Measurements from ENCODE around the gene MTOR. TPM values are rescaled to one million over a fixed set of nuclear protein-coding genes. Genes with fewer than 3 reads are reported as not detected.

MTOR gene
- total RNA-seq, 2 experiments from 2014 or later = 55.9 to 57.5 TPM

GRCh38 chr1:11248169-11248568, 14.2 kb downstream of the MTOR start:
- ChIA-PET POLR2A (no interaction called here), CTCF (no interaction called here)
- Mint-ChIP-seq H3K4me1 (ENCODE audit: low read depth) (peaks cover 2% of the 10 kb centered on the region), H3K9me3 (ENCODE audit: insufficient read depth) (no peaks in the 10 kb centered on the region), H3K27ac (peak overlapping the region; percentile 28), H3K36me3 (ENCODE audit: low read depth) (peaks cover 43% of the 10 kb centered on the region), H3K27me3 (ENCODE audit: low read depth) (no peaks in the 10 kb centered on the region), H3K4me3 (no peak overlapping the region)
- ATAC-seq (no peak), DNase-seq (no peak)

GRCh38 chr1:11245904-11246719, 16.2 kb downstream of the MTOR start:
- H3K9me3 Mint-ChIP-seq (ENCODE audit: insufficient read depth) = no peaks in the 10 kb centered on the region
- POLR2A ChIA-PET = interaction anchor here (0.7 kb wide), 1 partner anchor 21 kb away, joined by 6 read pairs; no protein-coding TSS in a partner anchor
- peaks cover 2% of the 10 kb centered on the region for H3K4me1 Mint-ChIP-seq (ENCODE audit: low read depth)
- H3K36me3 Mint-ChIP-seq (ENCODE audit: low read depth) = peaks cover 42% of the 10 kb centered on the region
- H3K27me3 Mint-ChIP-seq (ENCODE audit: low read depth) = no peaks in the 10 kb centered on the region
- DNase-seq (no peak), ATAC-seq (no peak)
- H3K4me3 Mint-ChIP-seq = no peak overlapping the region
- CTCF ChIA-PET = interaction anchor here (0.9 to 1.8 kb wide), 5 partner anchors 130 to 400 kb away, joined by 3 to 9 read pairs (median 4); no protein-coding TSS in a partner anchor
- peak overlapping the region; percentile 53 for H3K27ac Mint-ChIP-seq

- no peaks in the 10 kb centered on the region for H3K9me3 Mint-ChIP-seq (ENCODE audit: insufficient read depth)
- peaks cover 37% of the 10 kb centered on the region for H3K36me3 Mint-ChIP-seq (ENCODE audit: low read depth)
- H3K27me3 Mint-ChIP-seq (ENCODE audit: low read depth) = no peaks in the 10 kb centered on the region
- H3K27ac Mint-ChIP-seq = no peak overlapping the region
- ChIA-PET CTCF (interaction anchor here (0.9 to 1.8 kb wide), 2 partner anchors 208 to 401 kb away, joined by 3 to 9 read pairs; no protein-coding TSS in a partner anchor), POLR2A (no interaction called here)
- DNase-seq = no peak
- H3K4me3 Mint-ChIP-seq = no peak overlapping the region
- peaks cover 2% of the 10 kb centered on the region for H3K4me1 Mint-ChIP-seq (ENCODE audit: low read depth)
- no peak for ATAC-seq
Measured at GRCh38 chr1:11245248-11245647, 17.1 kb downstream of the MTOR start.

GRCh38 chr1:11238311-11238710, 24.0 kb downstream of the MTOR start:
- no peaks in the 10 kb centered on the region for H3K27me3 Mint-ChIP-seq (ENCODE audit: low read depth)
- POLR2A ChIA-PET = no interaction called here
- no peak overlapping the region for H3K27ac Mint-ChIP-seq
- H3K4me3 Mint-ChIP-seq = no peak overlapping the region
- DNase-seq (no peak), ATAC-seq (no peak)
- peaks cover 11% of the 10 kb centered on the region for H3K4me1 Mint-ChIP-seq (ENCODE audit: low read depth)
- H3K9me3 Mint-ChIP-seq (ENCODE audit: insufficient read depth) = no peaks in the 10 kb centered on the region
- peaks cover 62% of the 10 kb centered on the region for H3K36me3 Mint-ChIP-seq (ENCODE audit: low read depth)
- CTCF ChIA-PET = interaction anchor here (0.9 to 3.6 kb wide), 3 partner anchors 13 to 201 kb away, joined by 3 to 18 read pairs (median 3); no protein-coding TSS in a partner anchor

GRCh38 chr1:11237356-11237755, 25.0 kb downstream of the MTOR start:
- ChIA-PET CTCF (interaction anchor here (0.9 to 3.6 kb wide), 3 partner anchors 14 to 200 kb away, joined by 3 to 18 read pairs (median 3); no protein-coding TSS in a partner anchor), POLR2A (no interaction called here)
- Mint-ChIP-seq H3K36me3 (ENCODE audit: low read depth) (peaks cover 62% of the 10 kb centered on the region), H3K4me1 (ENCODE audit: low read depth) (peaks cover 11% of the 10 kb centered on the region), H3K4me3 (no peak overlapping the region), H3K9me3 (ENCODE audit: insufficient read depth) (no peaks in the 10 kb centered on the region), H3K27me3 (ENCODE audit: low read depth) (no peaks in the 10 kb centered on the region), H3K27ac (peak overlapping the region; percentile 61)
- ATAC-seq = no peak
- no peak for DNase-seq

- POLR2A ChIA-PET = interaction anchor here (0.6 kb wide), 1 partner anchor 131 kb away, joined by 3 read pairs; no protein-coding TSS in a partner anchor
- Mint-ChIP-seq H3K27me3 (ENCODE audit: low read depth) (no peaks in the 10 kb centered on the region), H3K27ac (no peak overlapping the region), H3K4me1 (ENCODE audit: low read depth) (peaks cover 16% of the 10 kb centered on the region), H3K4me3 (no peak overlapping the region), H3K9me3 (ENCODE audit: insufficient read depth) (no peaks in the 10 kb centered on the region), H3K36me3 (ENCODE audit: low read depth) (peaks cover 74% of the 10 kb centered on the region)
- ATAC-seq = no peak
- CTCF ChIA-PET = interaction anchor here (0.8 to 3.0 kb wide), 3 partner anchors 9 to 412 kb away, joined by 3 to 10 read pairs (median 5); no protein-coding TSS in a partner anchor
- no peak for DNase-seq
Measured at GRCh38 chr1:11233208-11233607, 29.1 kb downstream of the MTOR start.

- ChIA-PET POLR2A (interaction anchor here (0.6 kb wide), 1 partner anchor 679 kb away, joined by 3 read pairs; no protein-coding TSS in a partner anchor), CTCF (interaction anchor here (0.7 to 1.6 kb wide), 4 partner anchors 13 to 192 kb away, joined by 3 to 8 read pairs (median 3); no protein-coding TSS in a partner anchor)
- H3K36me3 Mint-ChIP-seq (ENCODE audit: low read depth) = peaks cover 73% of the 10 kb centered on the region
- no peak overlapping the region for H3K4me3 Mint-ChIP-seq
- H3K27me3 Mint-ChIP-seq (ENCODE audit: low read depth) = no peaks in the 10 kb centered on the region
- H3K27ac Mint-ChIP-seq = peak overlapping the region; percentile 14
- peaks cover 23% of the 10 kb centered on the region for H3K4me1 Mint-ChIP-seq (ENCODE audit: low read depth)
- no peak for DNase-seq
- no peaks in the 10 kb centered on the region for H3K9me3 Mint-ChIP-seq (ENCODE audit: insufficient read depth)
- no peak for ATAC-seq
Measured at GRCh38 chr1:11229203-11229602, 33.1 kb downstream of the MTOR start.

GRCh38 chr1:11227106-11228077, 35.0 kb downstream of the MTOR start:
- H3K36me3 Mint-ChIP-seq (ENCODE audit: low read depth) = peaks cover 66% of the 10 kb centered on the region
- CTCF ChIA-PET = interaction anchor here (1.2 to 4.6 kb wide), 3 partner anchors 14 to 190 kb away, joined by 3 to 22 read pairs (median 3); no protein-coding TSS in a partner anchor

GRCh38 chr1:11216074-11216473, 46.3 kb downstream of the MTOR start:
- CTCF ChIA-PET = interaction anchor here (1.4 kb wide), 1 partner anchor 179 kb away, joined by 4 read pairs; no protein-coding TSS in a partner anchor
- peaks cover 58% of the 10 kb centered on the region for H3K36me3 Mint-ChIP-seq (ENCODE audit: low read depth)

More at GRCh38 chr1:11227106-11228077, 35.0 kb downstream of the MTOR start:
- H3K9me3 Mint-ChIP-seq (ENCODE audit: insufficient read depth) = no peaks in the 10 kb centered on the region
- peak overlapping the region; percentile 27 for H3K4me3 Mint-ChIP-seq
- no peaks in the 10 kb centered on the region for H3K27me3 Mint-ChIP-seq (ENCODE audit: low read depth)
- POLR2A ChIA-PET = no interaction called here
- peak overlapping the region; percentile 72 for H3K27ac Mint-ChIP-seq
- ATAC-seq (peak; percentile 64), DNase-seq (no peak)
- H3K4me1 Mint-ChIP-seq (ENCODE audit: low read depth) = peaks cover 23% of the 10 kb centered on the region

GRCh38 chr1:11215381-11216005, 46.9 kb downstream of the MTOR start:
- no peaks in the 10 kb centered on the region for H3K9me3 Mint-ChIP-seq (ENCODE audit: insufficient read depth)
- no peak overlapping the region for H3K4me3 Mint-ChIP-seq
- ChIA-PET CTCF (interaction anchor here (0.9 kb wide), 1 partner anchor 178 kb away, joined by 3 read pairs; no protein-coding TSS in a partner anchor), POLR2A (interaction anchor here (1.2 kb wide), 1 partner anchor 9 kb away, joined by 4 read pairs; no protein-coding TSS in a partner anchor)
- peaks cover 59% of the 10 kb centered on the region for H3K36me3 Mint-ChIP-seq (ENCODE audit: low read depth)
- DNase-seq (no peak), ATAC-seq (no peak)
- H3K4me1 Mint-ChIP-seq (ENCODE audit: low read depth) = no peaks in the 10 kb centered on the region
- H3K27ac Mint-ChIP-seq = peak overlapping the region; percentile 41
- no peaks in the 10 kb centered on the region for H3K27me3 Mint-ChIP-seq (ENCODE audit: low read depth)

More at GRCh38 chr1:11216074-11216473, 46.3 kb downstream of the MTOR start:
- POLR2A ChIA-PET = interaction anchor here (1.3 kb wide), 1 partner anchor 156 kb away, joined by 5 read pairs; the partner anchor contains the start of gene SRM
- peak overlapping the region; percentile 41 for H3K27ac Mint-ChIP-seq
- H3K4me1 Mint-ChIP-seq (ENCODE audit: low read depth) = no peaks in the 10 kb centered on the region
- no peaks in the 10 kb centered on the region for H3K27me3 Mint-ChIP-seq (ENCODE audit: low read depth)
- DNase-seq (no peak), ATAC-seq (no peak)
- H3K4me3 Mint-ChIP-seq = no peak overlapping the region
- H3K9me3 Mint-ChIP-seq (ENCODE audit: insufficient read depth) = no peaks in the 10 kb centered on the region

Measured in activated CD8-positive, alpha-beta T cell treated with anti-CD3 and anti-CD28 coated beads, Interleukin-2, amount 10 ng/mL, durations not matched to agents 7 days and 5 days (primary cell).